Measurements from ENCODE around the gene GRM7. TPM values are rescaled to one million over a fixed set of nuclear protein-coding genes. Genes with fewer than 3 reads are reported as not detected.

The GRM7 gene
- total RNA-seq, 2 experiments from 2014 or later = not detected

- Mint-ChIP-seq H3K4me1 (no peaks in the 10 kb centered on the region), H3K27me3 (no peaks in the 10 kb centered on the region), H3K36me3 (no peaks in the 10 kb centered on the region), H3K4me3 (no peak overlapping the region), H3K27ac (no peak overlapping the region), H3K9me3 (no peaks in the 10 kb centered on the region)
- DNase-seq = no peak
Observed at GRCh38 chr3:7663771-7664170, 802.9 kb downstream of the GRM7 start.

- Mint-ChIP-seq H3K27me3 (no peaks in the 10 kb centered on the region), H3K27ac (no peak overlapping the region), H3K4me3 (no peak overlapping the region), H3K9me3 (no peaks in the 10 kb centered on the region), H3K4me1 (no peaks in the 10 kb centered on the region), H3K36me3 (no peaks in the 10 kb centered on the region)
- DNase-seq = no peak
Observed at GRCh38 chr3:7667774-7668173, 806.9 kb downstream of the GRM7 start.

GRCh38 chr3:7669641-7670040 lies 808.7 kb downstream of the GRM7 start:
- Mint-ChIP-seq H3K9me3 (no peaks in the 10 kb centered on the region), H3K4me3 (no peak overlapping the region), H3K27me3 (no peaks in the 10 kb centered on the region), H3K27ac (no peak overlapping the region), H3K36me3 (no peaks in the 10 kb centered on the region), H3K4me1 (no peaks in the 10 kb centered on the region)
- DNase-seq = no peak

- H3K4me1 Mint-ChIP-seq = no peaks in the 10 kb centered on the region
- H3K9me3 Mint-ChIP-seq = peaks cover 2% of the 10 kb centered on the region
- H3K27me3 Mint-ChIP-seq = no peaks in the 10 kb centered on the region
- DNase-seq = no peak
- H3K27ac Mint-ChIP-seq = no peak overlapping the region
- no peaks in the 10 kb centered on the region for H3K36me3 Mint-ChIP-seq
- H3K4me3 Mint-ChIP-seq = no peak overlapping the region
Observed at GRCh38 chr3:7678521-7678920, 817.6 kb downstream of the GRM7 start.

GRCh38 chr3:7682822-7683229 lies 821.9 kb downstream of the GRM7 start:
- Mint-ChIP-seq H3K27me3 (peaks cover 5% of the 10 kb centered on the region), H3K4me1 (no peaks in the 10 kb centered on the region), H3K36me3 (no peaks in the 10 kb centered on the region), H3K27ac (no peak overlapping the region), H3K4me3 (no peak overlapping the region), H3K9me3 (peaks cover 4% of the 10 kb centered on the region)
- no peak for DNase-seq

GRCh38 chr3:7683426-7683825 lies 822.5 kb downstream of the GRM7 start:
- Mint-ChIP-seq H3K27me3 (peaks cover 6% of the 10 kb centered on the region), H3K4me3 (no peak overlapping the region), H3K36me3 (no peaks in the 10 kb centered on the region), H3K4me1 (no peaks in the 10 kb centered on the region), H3K27ac (no peak overlapping the region), H3K9me3 (peaks cover 4% of the 10 kb centered on the region)
- DNase-seq = no peak

- Mint-ChIP-seq H3K27ac (no peak overlapping the region), H3K4me1 (no peaks in the 10 kb centered on the region), H3K36me3 (no peaks in the 10 kb centered on the region), H3K4me3 (no peak overlapping the region), H3K9me3 (peaks cover 1% of the 10 kb centered on the region), H3K27me3 (peaks cover 6% of the 10 kb centered on the region)
- DNase-seq = no peak
Observed at GRCh38 chr3:7684182-7684715, 823.3 kb downstream of the GRM7 start.

- DNase-seq = no peak
- peaks cover 6% of the 10 kb centered on the region for H3K27me3 Mint-ChIP-seq
- no peak overlapping the region for H3K27ac Mint-ChIP-seq
- H3K36me3 Mint-ChIP-seq = no peaks in the 10 kb centered on the region
- H3K4me1 Mint-ChIP-seq = no peaks in the 10 kb centered on the region
- H3K9me3 Mint-ChIP-seq = peaks cover 1% of the 10 kb centered on the region
- H3K4me3 Mint-ChIP-seq = no peak overlapping the region
Observed at GRCh38 chr3:7687428-7688147, 826.7 kb downstream of the GRM7 start.

GRCh38 chr3:7692866-7693265 lies 832.0 kb downstream of the GRM7 start:
- H3K9me3 Mint-ChIP-seq = no peaks in the 10 kb centered on the region
- no peaks in the 10 kb centered on the region for H3K4me1 Mint-ChIP-seq
- no peaks in the 10 kb centered on the region for H3K27me3 Mint-ChIP-seq
- H3K4me3 Mint-ChIP-seq = no peak overlapping the region
- H3K27ac Mint-ChIP-seq = no peak overlapping the region
- H3K36me3 Mint-ChIP-seq = no peaks in the 10 kb centered on the region
- no peak for DNase-seq

GRCh38 chr3:7693976-7694375 lies 833.1 kb downstream of the GRM7 start:
- Mint-ChIP-seq H3K4me1 (no peaks in the 10 kb centered on the region), H3K36me3 (no peaks in the 10 kb centered on the region), H3K27me3 (no peaks in the 10 kb centered on the region), H3K27ac (no peak overlapping the region), H3K9me3 (no peaks in the 10 kb centered on the region), H3K4me3 (no peak overlapping the region)
- DNase-seq = no peak

GRCh38 chr3:7695049-7695448 lies 834.1 kb downstream of the GRM7 start:
- Mint-ChIP-seq H3K4me1 (no peaks in the 10 kb centered on the region), H3K4me3 (no peak overlapping the region), H3K9me3 (no peaks in the 10 kb centered on the region), H3K27me3 (no peaks in the 10 kb centered on the region), H3K36me3 (no peaks in the 10 kb centered on the region), H3K27ac (no peak overlapping the region)
- DNase-seq = no peak

GRCh38 chr3:7696320-7696719 lies 835.4 kb downstream of the GRM7 start:
- Mint-ChIP-seq H3K36me3 (no peaks in the 10 kb centered on the region), H3K27ac (no peak overlapping the region), H3K4me3 (no peak overlapping the region), H3K4me1 (no peaks in the 10 kb centered on the region), H3K27me3 (no peaks in the 10 kb centered on the region), H3K9me3 (no peaks in the 10 kb centered on the region)
- DNase-seq = no peak

- Mint-ChIP-seq H3K9me3 (no peaks in the 10 kb centered on the region), H3K36me3 (no peaks in the 10 kb centered on the region), H3K4me1 (no peaks in the 10 kb centered on the region), H3K27ac (no peak overlapping the region), H3K27me3 (no peaks in the 10 kb centered on the region), H3K4me3 (no peak overlapping the region)
- no peak for DNase-seq
Observed at GRCh38 chr3:7697548-7697947, 836.6 kb downstream of the GRM7 start.

- Mint-ChIP-seq H3K9me3 (no peaks in the 10 kb centered on the region), H3K27me3 (no peaks in the 10 kb centered on the region), H3K4me3 (no peak overlapping the region), H3K27ac (no peak overlapping the region), H3K36me3 (no peaks in the 10 kb centered on the region), H3K4me1 (no peaks in the 10 kb centered on the region)
- DNase-seq = no peak
Observed at GRCh38 chr3:7700539-7700938, 839.6 kb downstream of the GRM7 start.

- no peak for DNase-seq
- Mint-ChIP-seq H3K27me3 (no peaks in the 10 kb centered on the region), H3K9me3 (no peaks in the 10 kb centered on the region), H3K27ac (no peak overlapping the region), H3K4me3 (no peak overlapping the region), H3K36me3 (no peaks in the 10 kb centered on the region), H3K4me1 (no peaks in the 10 kb centered on the region)
Observed at GRCh38 chr3:7700977-7701376, 840.1 kb downstream of the GRM7 start.

GRCh38 chr3:7707187-7707586 lies 846.3 kb downstream of the GRM7 start:
- Mint-ChIP-seq H3K4me3 (no peak overlapping the region), H3K36me3 (no peaks in the 10 kb centered on the region), H3K4me1 (peaks cover 4% of the 10 kb centered on the region), H3K27ac (no peak overlapping the region), H3K27me3 (no peaks in the 10 kb centered on the region), H3K9me3 (no peaks in the 10 kb centered on the region)
- no peak for DNase-seq
